Activated CD4-positive, alpha-beta T cell treated with anti-CD3 and anti-CD28 coated beads, Interleukin-2, amount 10 ng/mL, durations not matched to agents 7 days and 5 days (primary cell): Measurements from ENCODE around the gene HLA-DPB1. TPM values are rescaled to one million over a fixed set of nuclear protein-coding genes. Genes with fewer than 3 reads are reported as not detected.
A peak's percentile ranks its signal among the peaks of the same experiment; 100 is the strongest.
"Not testable (repeated sequence)": the region's sequence is repeated elsewhere in the genome, so short reads cannot be mapped to it uniquely, and the experiment has no call there.

Experiments used
- CTCF ChIA-PET: fragments of 350-600 bp; sonication (Branson Sonifier 250); formaldehyde crosslinking; loops from one replicate; lab custom pipeline; 2021; ENCODE audit warnings: antibody characterized with exemption; lab: Charles Lee
- POLR2A ChIA-PET: fragments of 350-600 bp; sonication (Branson Sonifier 250); formaldehyde crosslinking; loops from one replicate; lab custom pipeline; 2021; ENCODE audit warnings: antibody characterized with exemption; lab: Charles Lee
- DNase-seq: peaks from one replicate; pipeline ENCODE4 v3.0.0-alpha.2; 2020
- H3K27ac Mint-ChIP-seq: one replicate; pipeline ENCODE4 v1.8.0; 2021; ENCODE audit warnings: mild to moderate bottlenecking, moderate library complexity, mixed read lengths
- H3K27me3 Mint-ChIP-seq: one replicate; pipeline ENCODE4 v1.8.0; 2021; ENCODE audit warnings: mixed read lengths
- H3K36me3 Mint-ChIP-seq: one replicate; pipeline ENCODE4 v1.8.0; 2021; ENCODE audit warnings: low read depth, mixed read lengths
- H3K4me1 Mint-ChIP-seq: one replicate; pipeline ENCODE4 v1.8.0; 2021; ENCODE audit warnings: mixed read lengths
- H3K4me3 Mint-ChIP-seq: one replicate; pipeline ENCODE4 v1.8.0; 2021; ENCODE audit warnings: mild to moderate bottlenecking, moderate library complexity, mixed read lengths
- H3K9me3 Mint-ChIP-seq: one replicate; pipeline ENCODE4 v1.8.0; 2021; ENCODE audit warnings: mixed read lengths
- total RNA-seq, 2 experiments: library from RNA; stranded (reverse); gene quantifications; one replicate each; pipeline ENCODE4 v1.2.3, GENCODE V29; 2021

The HLA-DPB1 gene
- total RNA-seq, 2 experiments from 2014 or later: 24.7 to 26.2 TPM

DNA sequence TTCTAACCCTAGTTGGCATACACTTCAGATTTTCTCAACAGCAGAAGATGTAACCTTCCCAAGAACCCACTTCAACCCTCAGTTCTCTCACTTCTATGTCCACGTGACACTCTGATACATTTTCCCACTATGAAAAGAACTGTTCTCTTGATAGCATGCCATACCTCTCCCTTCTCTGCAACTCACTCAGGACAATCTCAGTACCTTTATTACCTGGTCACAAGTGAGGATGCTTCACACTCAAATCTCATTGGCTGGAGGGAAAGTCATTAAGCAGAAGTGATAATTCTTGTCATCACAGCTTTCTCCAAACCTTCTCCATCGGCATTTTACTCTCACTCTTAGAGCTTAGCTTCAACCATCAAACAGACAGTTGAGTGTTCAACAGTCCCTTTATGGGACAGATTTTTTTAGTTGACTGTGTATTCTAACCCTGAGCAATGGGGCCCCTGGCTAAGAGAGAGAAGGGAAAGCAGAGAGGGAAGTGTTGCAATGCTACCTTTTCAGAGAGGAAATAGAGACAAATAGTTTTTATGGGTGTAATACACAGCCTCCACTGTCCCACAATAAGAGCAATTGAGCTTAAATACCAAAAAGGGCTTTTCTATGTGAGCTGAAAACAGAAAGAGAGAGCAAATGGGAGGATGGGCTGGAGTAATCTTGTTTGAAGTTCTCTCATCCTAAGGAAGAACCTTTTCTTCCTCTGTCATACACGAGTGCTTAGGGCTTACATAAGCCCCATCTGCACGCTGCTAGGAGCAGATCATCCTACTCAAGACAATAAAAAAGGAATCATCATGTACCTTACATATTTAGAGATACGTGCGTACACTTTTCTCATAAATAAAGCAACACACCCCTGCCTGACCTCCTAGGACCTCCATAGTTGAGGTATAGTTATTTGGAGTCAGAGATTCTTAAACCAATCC is 18.3 kb upstream of the HLA-DPB1 start:
- H3K27ac Mint-ChIP-seq: no peak overlapping the region
- H3K27me3 Mint-ChIP-seq: peaks cover 12% of the 10 kb centered on the region
- ChIA-PET POLR2A (no interaction called here), CTCF (interaction anchor here (0.6 to 1.4 kb wide), 4 partner anchors 8 to 113 kb away, joined by 3 to 4 read pairs (median 4); no protein-coding TSS in a partner anchor)
- H3K4me1 Mint-ChIP-seq: peaks cover 12% of the 10 kb centered on the region
- peaks cover 7% of the 10 kb centered on the region for H3K9me3 Mint-ChIP-seq
- no peaks in the 10 kb centered on the region for H3K36me3 Mint-ChIP-seq
- no peak overlapping the region for H3K4me3 Mint-ChIP-seq
- no peak for DNase-seq

DNA sequence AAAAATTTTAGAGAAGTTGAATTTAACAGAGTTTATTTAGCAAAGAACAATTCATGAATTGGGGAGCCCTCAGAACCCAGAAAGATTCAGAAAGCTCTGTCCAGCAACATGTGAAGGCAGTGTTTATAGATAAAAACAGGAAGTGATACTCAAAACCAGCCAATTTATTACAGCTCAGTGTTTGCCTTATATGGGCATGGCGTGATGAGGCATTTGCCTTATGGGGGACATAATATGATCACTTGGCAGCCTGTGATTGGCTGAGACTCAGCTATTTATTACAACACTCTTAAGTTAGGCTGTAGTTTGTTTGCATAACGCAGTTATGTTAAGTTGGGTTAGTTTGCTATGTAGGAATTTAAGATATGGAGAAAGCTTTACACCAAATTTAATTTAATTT is 13.8 kb upstream of the HLA-DPB1 start:
- Mint-ChIP-seq H3K9me3 (peaks cover 16% of the 10 kb centered on the region), H3K4me3 (no peak overlapping the region)

GRCh38 chr6:33063435-33063834 is 12.4 kb upstream of the HLA-DPB1 start:
- POLR2A ChIA-PET, H3K27me3 Mint-ChIP-seq, H3K27ac Mint-ChIP-seq, H3K4me1 Mint-ChIP-seq, CTCF ChIA-PET, DNase-seq, H3K4me3 Mint-ChIP-seq: not testable (repeated sequence)
- H3K9me3 Mint-ChIP-seq: peaks cover 29% of the 10 kb centered on the region
- H3K36me3 Mint-ChIP-seq: peaks cover 27% of the 10 kb centered on the region

More for the DNA sequence above, 13.8 kb upstream of the HLA-DPB1 start:
- Mint-ChIP-seq H3K4me1 (peaks cover 11% of the 10 kb centered on the region), H3K27me3 (peaks cover 8% of the 10 kb centered on the region), H3K36me3 (peaks cover 12% of the 10 kb centered on the region), H3K27ac (no peak overlapping the region)
- DNase-seq: no peak
- POLR2A ChIA-PET: no interaction called here
- CTCF ChIA-PET: interaction anchor here (0.9 kb wide), 1 partner anchor 48 kb away, joined by 3 read pairs; no protein-coding TSS in a partner anchor

DNA sequence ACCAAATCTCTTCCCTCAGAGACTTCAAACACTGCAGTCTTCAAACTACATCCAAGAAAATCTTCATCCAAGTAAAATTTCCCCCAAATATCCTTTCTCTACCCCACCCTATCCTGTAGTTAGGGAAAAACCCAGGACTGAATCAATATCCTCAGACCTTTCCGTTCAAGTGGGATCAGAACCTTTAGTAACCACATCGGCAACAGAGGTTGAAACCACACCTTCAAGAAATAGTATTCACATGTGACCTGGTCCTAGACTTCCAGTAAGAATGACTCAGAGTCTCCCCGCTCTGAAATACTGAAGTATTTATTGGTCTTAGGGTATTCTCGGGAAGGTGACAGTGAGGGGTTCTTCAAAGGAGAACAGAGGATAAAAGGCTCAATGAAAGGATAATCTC is 11.1 kb upstream of the HLA-DPB1 start:
- no peak overlapping the region for H3K4me3 Mint-ChIP-seq
- H3K4me1 Mint-ChIP-seq: peaks cover 5% of the 10 kb centered on the region
- H3K36me3 Mint-ChIP-seq: peaks cover 38% of the 10 kb centered on the region
- POLR2A ChIA-PET: no interaction called here
- peaks cover 33% of the 10 kb centered on the region for H3K9me3 Mint-ChIP-seq
- CTCF ChIA-PET: interaction anchor here (0.9 to 1.0 kb wide), 2 partner anchors 9 to 211 kb away, joined by 3 read pairs; partner anchors contain the start of genes HLA-DPA1 and TAP1
- no peaks in the 10 kb centered on the region for H3K27me3 Mint-ChIP-seq
- H3K27ac Mint-ChIP-seq: no peak overlapping the region
- no peak for DNase-seq

- Mint-ChIP-seq H3K4me1 (peaks cover 7% of the 10 kb centered on the region), H3K4me3 (no peak overlapping the region), H3K27ac (no peak overlapping the region), H3K27me3 (no peaks in the 10 kb centered on the region), H3K9me3 (peaks cover 33% of the 10 kb centered on the region), H3K36me3 (peaks cover 39% of the 10 kb centered on the region)
- no peak for DNase-seq
- ChIA-PET CTCF (interaction anchor here (0.9 kb wide), 1 partner anchor 212 kb away, joined by 3 read pairs; the partner anchor contains the start of gene TAP1), POLR2A (no interaction called here)
Measured at GRCh38 chr6:33065312-33065711, 10.5 kb upstream of the HLA-DPB1 start.

DNA sequence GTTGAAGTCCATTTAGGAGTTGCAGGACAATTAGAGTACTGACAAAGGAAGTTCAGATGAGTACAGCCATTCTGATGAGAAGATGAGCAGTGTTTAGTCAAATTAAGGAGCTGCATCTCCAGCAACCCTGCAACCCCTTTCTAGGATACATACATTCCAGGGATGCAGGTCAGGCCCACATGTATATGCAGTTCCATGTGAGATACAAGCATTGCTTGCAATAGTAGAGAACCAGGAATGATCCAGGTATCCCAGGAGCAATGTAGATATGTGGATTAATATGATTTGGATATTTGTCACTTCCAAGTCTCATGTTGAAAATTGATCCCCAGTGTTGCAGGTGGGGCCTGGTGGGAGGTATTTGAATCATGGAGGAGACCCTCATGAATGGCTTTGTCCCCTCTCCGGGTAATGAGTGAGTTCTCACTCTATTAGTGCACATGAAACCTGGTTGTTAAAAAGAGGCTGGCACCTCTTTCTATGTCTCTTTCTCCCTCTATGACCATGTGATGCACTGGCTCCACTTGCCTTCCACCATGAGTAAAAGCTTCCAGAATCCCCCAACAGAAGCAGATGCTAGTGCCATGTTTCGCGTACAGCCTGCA is 8.8 kb upstream of the HLA-DPB1 start:
- Mint-ChIP-seq H3K9me3 (peaks cover 29% of the 10 kb centered on the region), H3K4me1 (peaks cover 16% of the 10 kb centered on the region), H3K27me3 (no peaks in the 10 kb centered on the region), H3K4me3 (no peak overlapping the region), H3K27ac (no peak overlapping the region), H3K36me3 (peaks cover 39% of the 10 kb centered on the region)
- ChIA-PET POLR2A (no interaction called here), CTCF (interaction anchor here (1.5 kb wide), 1 partner anchor 9 kb away, joined by 4 read pairs; the partner anchor contains the start of gene HLA-DPB1)
- DNase-seq: no peak

- H3K9me3 Mint-ChIP-seq: peaks cover 28% of the 10 kb centered on the region
- H3K36me3 Mint-ChIP-seq: peaks cover 39% of the 10 kb centered on the region
- ChIA-PET CTCF (no interaction called here), POLR2A (no interaction called here)
- no peak overlapping the region for H3K4me3 Mint-ChIP-seq
- no peak for DNase-seq
- H3K27ac Mint-ChIP-seq: no peak overlapping the region
- H3K4me1 Mint-ChIP-seq: peaks cover 25% of the 10 kb centered on the region
- no peaks in the 10 kb centered on the region for H3K27me3 Mint-ChIP-seq
Measured at GRCh38 chr6:33069021-33069738, 6.6 kb upstream of the HLA-DPB1 start.

GRCh38 chr6:33070909-33071308 is 4.9 kb upstream of the HLA-DPB1 start:
- H3K27ac Mint-ChIP-seq: no peak overlapping the region
- no peaks in the 10 kb centered on the region for H3K27me3 Mint-ChIP-seq
- ChIA-PET CTCF (interaction anchor here (0.8 kb wide), 1 partner anchor 63 kb away, joined by 3 read pairs; no protein-coding TSS in a partner anchor), POLR2A (no interaction called here)
- peaks cover 37% of the 10 kb centered on the region for H3K36me3 Mint-ChIP-seq
- no peak for DNase-seq
- H3K4me1 Mint-ChIP-seq: peaks cover 35% of the 10 kb centered on the region
- H3K4me3 Mint-ChIP-seq: no peak overlapping the region
- peaks cover 27% of the 10 kb centered on the region for H3K9me3 Mint-ChIP-seq

GRCh38 chr6:33071569-33071968 is 4.2 kb upstream of the HLA-DPB1 start:
- Mint-ChIP-seq H3K4me1 (peaks cover 41% of the 10 kb centered on the region), H3K9me3 (peaks cover 20% of the 10 kb centered on the region), H3K27ac (no peak overlapping the region), H3K27me3 (no peaks in the 10 kb centered on the region), H3K36me3 (peaks cover 31% of the 10 kb centered on the region), H3K4me3 (peak overlapping the region; percentile 2)
- CTCF ChIA-PET: interaction anchor here (0.8 kb wide), 1 partner anchor 63 kb away, joined by 3 read pairs; no protein-coding TSS in a partner anchor
- no peak for DNase-seq
- POLR2A ChIA-PET: no interaction called here

DNA sequence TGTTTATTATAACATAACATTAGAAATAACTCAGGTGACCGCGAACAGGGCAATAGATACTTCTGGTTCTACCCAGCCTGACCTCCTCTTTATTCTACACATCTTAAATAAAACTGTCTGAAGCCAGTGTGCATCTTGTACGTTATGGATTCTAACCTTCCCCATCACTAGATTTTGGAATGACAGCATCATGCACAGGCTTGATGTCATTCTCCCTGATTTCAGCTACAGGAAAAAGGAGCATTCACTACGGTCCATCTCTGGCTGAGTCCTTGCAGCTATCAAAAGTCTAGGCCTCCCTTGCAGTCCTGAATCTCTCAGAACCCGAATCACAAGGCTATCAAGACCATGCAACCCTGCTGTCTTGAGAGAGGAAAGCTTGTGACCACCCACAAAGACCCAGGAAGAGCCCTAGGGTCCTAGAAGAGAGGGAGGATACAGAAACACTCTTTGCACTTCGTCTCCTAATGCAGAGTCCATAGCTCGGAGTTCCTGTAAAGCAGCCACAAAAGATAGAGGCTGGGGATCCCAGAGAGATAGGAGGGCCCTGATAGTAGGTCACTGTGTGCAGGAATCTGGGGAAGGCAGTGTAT is 3.2 kb upstream of the HLA-DPB1 start:
- POLR2A ChIA-PET: no interaction called here
- H3K36me3 Mint-ChIP-seq: peaks cover 20% of the 10 kb centered on the region
- H3K27me3 Mint-ChIP-seq: no peaks in the 10 kb centered on the region
- no peak overlapping the region for H3K27ac Mint-ChIP-seq
- H3K4me1 Mint-ChIP-seq: peaks cover 45% of the 10 kb centered on the region
- CTCF ChIA-PET: interaction anchor here (1.3 kb wide), 2 partner anchors 8 to 18 kb away, joined by 3 read pairs; no protein-coding TSS in a partner anchor
- DNase-seq: no peak
- peaks cover 11% of the 10 kb centered on the region for H3K9me3 Mint-ChIP-seq
- peak overlapping the region; percentile 79 for H3K4me3 Mint-ChIP-seq

DNA sequence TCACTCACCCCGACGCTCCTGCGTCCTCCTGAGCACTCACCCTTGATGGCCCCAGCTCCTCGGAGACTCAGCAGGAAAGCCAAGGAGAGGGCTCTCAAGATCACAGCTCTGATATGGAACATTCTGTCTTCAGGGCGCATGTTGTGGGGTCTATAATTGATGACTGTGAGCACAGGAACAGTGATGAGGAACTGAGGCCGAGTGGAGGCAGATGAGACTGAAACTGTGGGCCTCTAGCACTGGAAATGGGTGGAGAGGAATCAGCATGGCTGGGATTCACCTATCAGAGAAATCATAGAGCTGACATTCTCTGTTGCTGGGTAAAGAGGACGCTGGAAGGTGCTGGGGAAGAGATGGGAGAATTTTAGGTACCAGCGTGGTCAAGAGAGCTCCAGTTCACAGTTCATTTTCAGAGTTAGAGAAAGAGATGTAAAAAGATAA is 2.3 kb upstream of the HLA-DPB1 start, which contains the start of gene HLA-DPA1:
TSS of gene HLA-DPA1 (minus strand) at position 219 of the 441 bp plus-strand sequence.
- Mint-ChIP-seq H3K36me3 (peaks cover 12% of the 10 kb centered on the region), H3K9me3 (peaks cover 4% of the 10 kb centered on the region), H3K27me3 (peaks cover 5% of the 10 kb centered on the region), H3K4me3 (peak within 1 kb of the TSS; percentile 79), H3K27ac (peak within 1 kb of the TSS; percentile 82), H3K4me1 (peaks cover 45% of the 10 kb centered on the region)
- peak; percentile 63 for DNase-seq
- POLR2A ChIA-PET: no interaction called here
- CTCF ChIA-PET: interaction anchor here (0.6 to 1.3 kb wide), 4 partner anchors 9 to 181 kb away, joined by 3 read pairs; no protein-coding TSS in a partner anchor

DNA sequence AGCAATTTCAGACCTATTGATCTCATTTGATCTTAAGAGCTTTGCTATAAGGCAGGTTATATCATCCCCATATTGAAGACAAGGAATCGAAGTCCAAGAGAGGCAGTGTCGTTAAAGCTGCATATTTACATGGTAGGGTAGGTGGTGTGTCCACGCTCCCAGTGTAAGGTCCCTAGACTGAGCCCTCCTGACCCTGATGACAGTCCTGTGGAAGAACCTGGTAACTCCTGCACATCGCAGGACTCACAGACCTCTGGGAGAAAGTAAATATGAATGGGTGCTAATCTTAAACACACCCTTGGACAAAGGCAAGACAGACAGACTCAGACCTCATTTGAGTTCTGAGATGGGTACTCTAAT is 602 bp upstream of the HLA-DPB1 start:
- H3K27ac Mint-ChIP-seq: peak overlapping the region; percentile 25
- no peaks in the 10 kb centered on the region for H3K36me3 Mint-ChIP-seq
- H3K4me3 Mint-ChIP-seq: peak overlapping the region; percentile 72

More for the DNA sequence above, 602 bp upstream of the HLA-DPB1 start:
- CTCF ChIA-PET: interaction anchor here (0.8 to 1.1 kb wide), 3 partner anchors 8 to 38 kb away, joined by 3 to 4 read pairs (median 4); no protein-coding TSS in a partner anchor
- POLR2A ChIA-PET: no interaction called here
- no peaks in the 10 kb centered on the region for H3K9me3 Mint-ChIP-seq
- DNase-seq: no peak
- peaks cover 5% of the 10 kb centered on the region for H3K27me3 Mint-ChIP-seq
- H3K4me1 Mint-ChIP-seq: peaks cover 44% of the 10 kb centered on the region
